H1 (cell line): ENCODE data around the gene GBP5. TPM values are rescaled to one million over a fixed set of nuclear protein-coding genes. Genes with fewer than 3 reads are reported as not detected.

Experiments used
- polyA plus RNA-seq, 7 experiments: library from polyadenylated mRNA; depleted of rRNA in 3 of 7; stranded (reverse) in 5 of 7; unstranded in 2 of 7; fragments of >200 nt in 5 of 7; fragments of 200-250 nt in 2 of 7; gene quantifications; 1 replicate in 5 of 7; 2 replicates in 1 of 7; 4 replicates in 1 of 7; pipeline versions ENCODE4 v1.2.1 to v1.2.3, GENCODE V29; 2011 to 2013; ENCODE audit warnings: missing spikeins in 2 of 7, mixed read lengths in 2 of 7
- total RNA-seq: library from RNA; stranded (reverse); fragmentation: NEBNext Ultra II Directional; extraction: Animal tissue kit (Norgen Biotek cat#: 25700); gene quantifications from 2 replicates; pipeline ENCODE4 v1.2.1, GENCODE V29; 2021

Gene GBP5
- total and polyA plus RNA-seq, 2 of the 8 experiments (the other 6 are each of a cell fraction or from before 2014, with no cell fraction given): not detected

Other genes starting within 250 kb of the GBP5 start
- gene GBP3, start 250.0 kb downstream of the GBP5 start, total RNA-seq: not detected in 2 replicates
- not detected in 2 replicates for gene GBP3, start 250.0 kb downstream of the GBP5 start, polyA plus RNA-seq (2011; rRNA removed)
- not detected in 2 replicates for gene GBP1, start 207.7 kb downstream of the GBP5 start, total RNA-seq
- not detected in 2 replicates for gene GBP1, start 207.7 kb downstream of the GBP5 start, polyA plus RNA-seq (2011; rRNA removed)
- not detected in 2 replicates for gene GBP2, start 146.7 kb downstream of the GBP5 start, total RNA-seq
- not detected in 2 replicates for gene GBP2, start 146.7 kb downstream of the GBP5 start, polyA plus RNA-seq (2011; rRNA removed)
- gene GBP7, start 96.9 kb downstream of the GBP5 start, total RNA-seq: not detected in 2 replicates
- not detected in 2 replicates for gene GBP7, start 96.9 kb downstream of the GBP5 start, polyA plus RNA-seq (2011; rRNA removed)
- not detected in 2 replicates for gene GBP4, start 73.9 kb downstream of the GBP5 start, total RNA-seq
- 0.02 TPM in 1 of 2 replicates, not detected in the other for gene GBP4, start 73.9 kb downstream of the GBP5 start, polyA plus RNA-seq (2011; rRNA removed)
- gene GBP6, start 91.2 kb upstream of the GBP5 start, total RNA-seq: not detected in 2 replicates
- not detected in 2 replicates for gene GBP6, start 91.2 kb upstream of the GBP5 start, polyA plus RNA-seq (2011; rRNA removed)